Measurements from ENCODE around the gene RPL10L. TPM values are rescaled to one million over a fixed set of nuclear protein-coding genes. Genes with fewer than 3 reads are reported as not detected.

Gene RPL10L
- total and polyA plus RNA-seq, 2 of the 13 experiments (the other 11 are each of a cell fraction or from before 2014, with no cell fraction given) = not detected

DNA sequence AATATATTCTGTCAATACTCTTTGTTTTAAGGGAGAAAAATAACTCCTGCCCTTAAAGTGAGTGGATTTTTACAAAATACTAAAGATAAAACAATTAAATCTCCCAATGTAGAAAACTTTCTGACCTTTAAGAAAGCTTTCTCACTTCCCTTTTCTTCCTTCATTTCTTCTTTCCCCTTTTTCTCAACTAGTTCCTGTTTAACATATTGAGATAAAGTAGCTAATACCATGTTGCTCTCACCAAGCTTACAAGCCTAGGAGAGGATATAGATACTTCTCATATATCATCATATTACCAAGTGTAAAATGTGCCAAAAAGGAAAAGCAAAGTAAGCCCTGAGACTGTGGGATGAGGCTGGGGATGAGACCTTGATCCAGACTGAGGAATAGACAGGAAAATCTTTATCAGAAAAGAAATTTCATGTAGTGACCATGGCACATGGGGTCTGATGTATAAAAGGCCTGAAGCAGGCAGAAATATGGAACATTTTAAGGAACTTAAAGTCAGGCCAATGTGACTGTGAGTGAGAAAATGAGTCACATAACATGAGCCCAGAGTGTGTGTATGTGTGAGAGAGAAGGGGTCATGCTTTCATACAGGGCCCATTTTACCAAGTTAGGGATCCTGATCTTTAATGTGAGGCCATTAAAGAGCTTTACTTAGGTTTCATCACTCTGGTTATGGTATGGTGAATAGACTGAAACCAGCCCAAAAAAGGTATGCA lies 1.6 kb upstream of the RPL10L start:
- no peak overlapping the region for H3K27ac ChIP-seq (ENCODE audit: extremely low read length, insufficient read depth, low read length)
- TF ChIP-seq AKAP8 (CRISPR knock-in tag; IDR thresholded peaks at IDR 0.05) = no peak
- no peak for TF ChIP-seq ZNF124 (CRISPR knock-in tag; IDR thresholded peaks at IDR 0.05)
- TF ChIP-seq MAFF (IDR thresholded peaks at IDR 0.05; ENCODE audit: low read depth, low read length) = no peak
- TF ChIP-seq ATM (IDR thresholded peaks at IDR 0.05; ENCODE audit: borderline replicate concordance) = no peak
- TF ChIP-seq ZNF547 (CRISPR knock-in tag; IDR thresholded peaks at IDR 0.05) = no peak
- TF ChIP-seq ZFYVE20 (CRISPR knock-in tag; IDR thresholded peaks at IDR 0.05; ENCODE audit: borderline replicate concordance, low read depth) = no peak
- TF ChIP-seq CEBPB (IDR thresholded peaks at IDR 0.05; ENCODE audit: borderline replicate concordance, low read depth, low read length) = no peak
- TF ChIP-seq MXD4 (CRISPR knock-in tag; IDR thresholded peaks at IDR 0.05) = no peak
- TF ChIP-seq MATR3 (CRISPR knock-in tag; IDR thresholded peaks at IDR 0.05) = no peak
- BruUV-seq (replicated peaks) = no TSS peak
- CTCF ChIA-PET (ENCODE audit: low intra/inter-chr PET ratio, low total read pairs) = no interaction called here
- no peak overlapping the region for H3K4me2 ChIP-seq (ENCODE audit: low read depth, low read length)
- ATAC-seq (no peak), FAIRE-seq (no peak), DNase-seq (ENCODE audit: low spot score) (no peak)
- in situ Hi-C loops (cut with HindIII; ENCODE audit: extremely low pct_ligation_motif_present, low pct_unique_long_range_greater_than_20kb) (no loop called here), intact Hi-C loops (cut with micrococcal nuclease; ENCODE audit: unreplicated experiment) (loop anchor here (5.0 kb wide), 1 partner anchor 71 kb away; no protein-coding TSS in a partner anchor)
- H3K36me3 ChIP-seq (replicated peaks in 1 of 2; ENCODE audit: control insufficient read depth in 1 of 2, insufficient read depth in 2 of 2, low read length in 2 of 2) = no peaks in the 10 kb centered on the region
- H2AFZ ChIP-seq (ENCODE audit: low read length) = no peak overlapping the region
- no peaks in the 10 kb centered on the region for H3K79me2 ChIP-seq (ENCODE audit: insufficient read depth, low read length)
- H3K4me3 ChIP-seq (replicated peaks in 1 of 3; ENCODE audit: insufficient read depth in 1 of 3, low read depth in 2 of 3, low read length in 3 of 3) = no peak overlapping the region
- POLR2A ChIA-PET = no interaction called here
- H4K20me1 ChIP-seq (ENCODE audit: insufficient read depth, low read length) = no peaks in the 10 kb centered on the region
- no peaks in the 10 kb centered on the region for H3K27me3 ChIP-seq (ENCODE audit: control insufficient read depth in 1 of 2, insufficient read depth in 2 of 2, low read length in 2 of 2)
- no peaks in the 10 kb centered on the region for H3K4me1 ChIP-seq (ENCODE audit: insufficient read depth, low read length)
- H3K9ac ChIP-seq (ENCODE audit: insufficient read depth, low read depth, low read length) = no peak overlapping the region
- H3K9me3 ChIP-seq (ENCODE audit: low read length) = peaks cover 19% of the 10 kb centered on the region

DNA sequence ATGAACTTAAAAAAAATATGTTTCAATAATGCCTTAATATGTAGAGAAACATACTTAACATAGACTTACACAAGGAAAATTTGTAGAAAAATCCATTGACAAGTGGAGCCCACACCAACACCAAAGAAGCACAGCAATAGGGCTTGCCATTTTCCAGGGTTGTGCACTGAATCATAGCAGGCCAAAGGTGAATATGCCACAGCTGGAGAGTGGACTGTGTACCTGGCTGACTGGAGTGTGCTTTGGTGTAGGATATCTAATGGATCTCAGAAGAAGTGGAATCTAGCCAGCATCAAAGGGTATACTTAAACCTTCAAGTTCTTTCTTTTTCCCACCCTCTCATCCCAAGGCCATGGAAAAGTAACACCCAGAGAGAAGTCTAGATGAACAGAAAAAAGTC lies 4.8 kb downstream of the RPL10L start:
- H3K36me3 ChIP-seq (replicated peaks in 1 of 2; ENCODE audit: control insufficient read depth in 1 of 2, insufficient read depth in 2 of 2, low read length in 2 of 2) = no peaks in the 10 kb centered on the region
- intact Hi-C loops (cut with micrococcal nuclease; ENCODE audit: unreplicated experiment) = no loop called here
- ATAC-seq = no peak
- DNase-seq (ENCODE audit: low spot score) = no peak
- no peak overlapping the region for H3K4me2 ChIP-seq (ENCODE audit: low read depth, low read length)
- H3K4me1 ChIP-seq (ENCODE audit: insufficient read depth, low read length) = no peaks in the 10 kb centered on the region
- no peak overlapping the region for H3K4me3 ChIP-seq (replicated peaks in 1 of 3; ENCODE audit: insufficient read depth in 1 of 3, low read depth in 2 of 3, low read length in 3 of 3)
- FAIRE-seq = no peak
- no peak overlapping the region for H3K27ac ChIP-seq (ENCODE audit: extremely low read length, insufficient read depth, low read length)
- ChIA-PET POLR2A (no interaction called here), CTCF (ENCODE audit: low intra/inter-chr PET ratio, low total read pairs) (no interaction called here)
- no peaks in the 10 kb centered on the region for H4K20me1 ChIP-seq (ENCODE audit: insufficient read depth, low read length)
- H3K9ac ChIP-seq (ENCODE audit: insufficient read depth, low read depth, low read length) = no peak overlapping the region
- H3K27me3 ChIP-seq (ENCODE audit: control insufficient read depth in 1 of 2, insufficient read depth in 2 of 2, low read length in 2 of 2) = no peaks in the 10 kb centered on the region
- peaks cover 40% of the 10 kb centered on the region for H3K9me3 ChIP-seq (ENCODE audit: low read length)
- no TSS peak for BruUV-seq (replicated peaks)
- no peaks in the 10 kb centered on the region for H3K79me2 ChIP-seq (ENCODE audit: insufficient read depth, low read length)
- H2AFZ ChIP-seq (ENCODE audit: low read length) = no peak overlapping the region
- in situ Hi-C loops (cut with HindIII; ENCODE audit: extremely low pct_ligation_motif_present, low pct_unique_long_range_greater_than_20kb) = no loop called here
- TF ChIP-seq, protein P1, sequence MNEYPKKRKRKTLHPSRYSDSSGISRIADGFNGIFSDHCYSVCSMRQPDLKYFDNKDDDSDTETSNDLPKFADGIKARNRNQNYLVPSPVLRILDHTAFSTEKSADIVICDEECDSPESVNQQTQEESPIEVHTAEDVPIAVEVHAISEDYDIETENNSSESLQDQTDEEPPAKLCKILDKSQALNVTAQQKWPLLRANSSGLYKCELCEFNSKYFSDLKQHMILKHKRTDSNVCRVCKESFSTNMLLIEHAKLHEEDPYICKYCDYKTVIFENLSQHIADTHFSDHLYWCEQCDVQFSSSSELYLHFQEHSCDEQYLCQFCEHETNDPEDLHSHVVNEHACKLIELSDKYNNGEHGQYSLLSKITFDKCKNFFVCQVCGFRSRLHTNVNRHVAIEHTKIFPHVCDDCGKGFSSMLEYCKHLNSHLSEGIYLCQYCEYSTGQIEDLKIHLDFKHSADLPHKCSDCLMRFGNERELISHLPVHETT (CRISPR knock-in tag; conservative IDR thresholded peaks at IDR 0.05) = no peak
- TF ChIP-seq, protein P2, sequence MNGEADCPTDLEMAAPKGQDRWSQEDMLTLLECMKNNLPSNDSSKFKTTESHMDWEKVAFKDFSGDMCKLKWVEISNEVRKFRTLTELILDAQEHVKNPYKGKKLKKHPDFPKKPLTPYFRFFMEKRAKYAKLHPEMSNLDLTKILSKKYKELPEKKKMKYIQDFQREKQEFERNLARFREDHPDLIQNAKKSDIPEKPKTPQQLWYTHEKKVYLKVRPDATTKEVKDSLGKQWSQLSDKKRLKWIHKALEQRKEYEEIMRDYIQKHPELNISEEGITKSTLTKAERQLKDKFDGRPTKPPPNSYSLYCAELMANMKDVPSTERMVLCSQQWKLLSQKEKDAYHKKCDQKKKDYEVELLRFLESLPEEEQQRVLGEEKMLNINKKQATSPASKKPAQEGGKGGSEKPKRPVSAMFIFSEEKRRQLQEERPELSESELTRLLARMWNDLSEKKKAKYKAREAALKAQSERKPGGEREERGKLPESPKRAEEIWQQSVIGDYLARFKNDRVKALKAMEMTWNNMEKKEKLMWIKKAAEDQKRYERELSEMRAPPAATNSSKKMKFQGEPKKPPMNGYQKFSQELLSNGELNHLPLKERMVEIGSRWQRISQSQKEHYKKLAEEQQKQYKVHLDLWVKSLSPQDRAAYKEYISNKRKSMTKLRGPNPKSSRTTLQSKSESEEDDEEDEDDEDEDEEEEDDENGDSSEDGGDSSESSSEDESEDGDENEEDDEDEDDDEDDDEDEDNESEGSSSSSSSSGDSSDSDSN (CRISPR knock-in tag; IDR thresholded peaks at IDR 0.05) = no peak
- TF ChIP-seq, protein P3, sequence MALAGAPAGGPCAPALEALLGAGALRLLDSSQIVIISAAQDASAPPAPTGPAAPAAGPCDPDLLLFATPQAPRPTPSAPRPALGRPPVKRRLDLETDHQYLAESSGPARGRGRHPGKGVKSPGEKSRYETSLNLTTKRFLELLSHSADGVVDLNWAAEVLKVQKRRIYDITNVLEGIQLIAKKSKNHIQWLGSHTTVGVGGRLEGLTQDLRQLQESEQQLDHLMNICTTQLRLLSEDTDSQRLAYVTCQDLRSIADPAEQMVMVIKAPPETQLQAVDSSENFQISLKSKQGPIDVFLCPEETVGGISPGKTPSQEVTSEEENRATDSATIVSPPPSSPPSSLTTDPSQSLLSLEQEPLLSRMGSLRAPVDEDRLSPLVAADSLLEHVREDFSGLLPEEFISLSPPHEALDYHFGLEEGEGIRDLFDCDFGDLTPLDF (CRISPR knock-in tag; IDR thresholded peaks at IDR 0.05) = no peak
- TF ChIP-seq SRSF9 (IDR thresholded peaks at IDR 0.05; ENCODE audit: borderline replicate concordance, insufficient read depth, low read depth, low read length, poor library complexity, severe bottlenecking) (no peak), ZNF562 (CRISPR knock-in tag; IDR thresholded peaks at IDR 0.05; ENCODE audit: borderline replicate concordance) (no peak), SMAD9 (CRISPR knock-in tag; IDR thresholded peaks at IDR 0.05) (no peak), ZNF335 (CRISPR knock-in tag; IDR thresholded peaks at IDR 0.05) (no peak)

Measured in HepG2 (cell line).